Neural progenitor cell (in vitro differentiated cells): ENCODE data around the gene TCP11L1.

ENCODE experiments used
- CTCF ChIP-seq: fragments of 200-600 bp; sonication (generic); IDR thresholded peaks from 2 replicates; pipeline ENCODE4 v1.5.1; 2017; ENCODE audit warnings: antibody characterized with exemption, mild to moderate bottlenecking
- EZH2 ChIP-seq: fragments of 200-600 bp; sonication (generic); IDR thresholded peaks from 2 replicates; pipeline ENCODE4 v1.6.1; 2017; ENCODE audit warnings: antibody characterized with exemption, mild to moderate bottlenecking, moderate library complexity

- no peak for TF ChIP-seq CTCF
- no peak for TF ChIP-seq EZH2
Measured at GRCh38 chr11:33035011-33035410, 4.4 kb upstream of the TCP11L1 start.
